NCI-H128 (cell line): ENCODE results near the gene NRXN3.
"Not testable (repeated sequence)": the region's sequence is repeated elsewhere in the genome, so short reads cannot be mapped to it uniquely, and the experiment has no call there.

ENCODE experiments used
- DNase-seq: peaks from one replicate; lab custom pipeline; 2025; ENCODE audit not compliant: unreplicated experiment; lab: John Stamatoyannopoulos, UW

NRXN3 gene

DNA sequence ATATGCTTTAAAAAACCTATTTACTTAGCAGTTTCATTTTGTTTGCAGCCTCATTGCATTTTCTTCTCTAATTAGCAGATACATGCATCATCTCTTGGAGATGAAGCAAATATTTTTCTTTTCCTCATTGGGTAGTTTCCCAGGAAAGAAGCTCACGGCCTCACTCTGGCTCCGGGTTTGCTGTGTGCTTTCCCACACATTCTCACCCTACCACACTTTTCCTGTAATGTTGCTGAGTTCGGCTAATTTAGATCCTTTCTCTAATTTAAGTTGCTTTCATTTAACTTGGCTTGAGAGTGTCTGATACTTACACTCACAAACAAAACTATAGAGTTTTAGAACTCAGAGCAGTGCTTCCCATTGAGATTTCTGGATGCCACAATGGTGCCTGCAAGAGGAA is 928.2 kb downstream of the NRXN3 start:
- DNase-seq = no peak

DNA sequence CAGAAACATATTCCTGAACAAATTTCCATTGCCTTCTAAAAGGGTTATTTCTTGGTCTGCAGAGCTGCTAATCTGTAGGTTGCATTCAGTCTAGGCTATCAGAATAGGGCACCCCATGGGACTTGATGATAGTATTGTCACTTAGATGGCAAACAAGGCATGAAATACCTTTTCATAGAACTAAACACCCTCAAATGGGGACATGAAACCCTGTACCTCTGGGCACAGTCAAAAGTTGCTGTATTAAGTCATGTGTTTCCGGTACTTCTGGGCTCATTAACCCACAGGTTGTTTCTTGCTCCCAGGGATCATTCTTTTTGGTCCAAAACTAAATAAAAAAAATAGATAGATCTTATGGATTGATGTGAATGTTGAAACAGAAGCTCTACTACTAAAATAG is 930.4 kb downstream of the NRXN3 start:
- no peak for DNase-seq

DNA sequence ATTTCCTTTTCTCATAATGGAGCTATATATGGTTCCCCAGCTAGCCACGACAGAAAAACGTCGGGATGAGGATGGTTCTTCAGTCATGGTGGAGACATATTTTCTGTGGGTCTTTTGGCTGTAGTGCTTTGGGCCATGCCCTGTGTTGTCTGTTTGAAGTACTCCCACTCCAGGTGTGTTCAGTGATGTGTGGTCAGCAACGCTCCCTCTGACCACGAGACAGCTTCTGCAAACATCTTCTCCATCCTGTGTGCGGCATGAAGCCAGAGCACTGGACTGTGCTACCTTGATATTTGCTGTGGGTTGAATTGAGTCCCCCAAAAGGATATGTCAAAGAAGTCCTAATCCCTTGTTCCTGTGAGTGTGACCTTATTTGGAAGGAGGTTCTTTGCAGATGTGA is 931.2 kb downstream of the NRXN3 start:
- no peak for DNase-seq

DNA sequence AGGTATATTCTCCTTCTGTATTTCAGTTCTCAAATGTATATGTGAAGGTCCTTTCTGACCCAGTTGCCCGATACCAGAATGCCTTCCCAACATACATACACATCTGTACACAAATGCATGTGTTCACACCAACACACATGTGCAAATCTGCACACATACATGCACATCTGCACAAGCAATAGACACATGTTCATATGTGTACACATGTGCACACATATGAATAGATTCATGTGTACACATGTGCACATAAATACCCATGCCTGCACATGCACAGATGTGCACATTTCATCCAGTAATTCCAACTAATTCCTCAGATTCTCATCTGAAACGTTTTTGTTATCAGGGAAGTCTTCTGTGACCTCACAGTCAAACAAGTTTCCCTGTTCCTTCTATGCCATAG is 933.6 kb downstream of the NRXN3 start:
- no peak for DNase-seq

DNA sequence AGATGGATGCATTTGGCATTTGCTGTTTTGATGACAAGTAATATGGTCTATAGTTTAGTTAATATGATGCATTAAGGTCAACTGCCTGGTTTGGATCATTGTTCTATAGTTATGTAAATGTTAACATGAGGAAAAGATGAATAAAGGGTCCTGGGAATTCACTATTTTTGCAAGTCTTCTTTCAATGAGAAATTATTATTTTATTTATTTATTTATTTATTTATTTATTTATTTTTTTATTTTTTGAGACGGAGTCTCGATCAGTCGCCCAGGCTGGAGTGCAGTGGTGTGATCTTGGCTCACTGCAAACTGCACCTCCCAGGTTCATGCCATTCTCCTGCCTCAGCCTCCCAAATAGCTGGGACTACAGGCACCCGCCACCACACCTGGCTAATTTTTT is 940.4 kb downstream of the NRXN3 start:
- DNase-seq = not testable (repeated sequence)

DNA sequence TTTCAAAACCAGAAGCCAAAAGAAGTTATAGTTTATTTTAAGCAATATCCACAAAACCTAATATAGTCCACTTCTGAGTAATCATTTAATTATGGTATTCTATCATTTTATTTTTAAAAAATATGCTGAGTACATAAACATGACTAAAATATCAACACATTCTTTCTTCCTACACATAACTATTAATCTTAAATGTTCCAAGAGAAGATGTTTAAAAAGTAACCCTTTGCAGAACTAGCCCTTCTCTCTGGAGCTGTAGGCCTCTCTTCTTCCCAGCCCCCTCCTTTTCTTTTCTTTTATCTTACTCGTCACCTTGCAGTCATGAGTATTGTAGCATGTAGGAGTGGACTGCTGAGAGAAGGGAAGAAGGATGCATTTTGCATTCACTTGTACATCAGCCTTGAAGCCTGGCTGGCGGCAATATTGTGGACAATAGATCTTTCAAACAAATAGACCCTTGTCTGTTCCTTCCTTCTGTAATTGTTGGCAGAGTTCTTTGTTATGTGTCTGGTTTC is 941.9 kb downstream of the NRXN3 start:
- DNase-seq = no peak

DNA sequence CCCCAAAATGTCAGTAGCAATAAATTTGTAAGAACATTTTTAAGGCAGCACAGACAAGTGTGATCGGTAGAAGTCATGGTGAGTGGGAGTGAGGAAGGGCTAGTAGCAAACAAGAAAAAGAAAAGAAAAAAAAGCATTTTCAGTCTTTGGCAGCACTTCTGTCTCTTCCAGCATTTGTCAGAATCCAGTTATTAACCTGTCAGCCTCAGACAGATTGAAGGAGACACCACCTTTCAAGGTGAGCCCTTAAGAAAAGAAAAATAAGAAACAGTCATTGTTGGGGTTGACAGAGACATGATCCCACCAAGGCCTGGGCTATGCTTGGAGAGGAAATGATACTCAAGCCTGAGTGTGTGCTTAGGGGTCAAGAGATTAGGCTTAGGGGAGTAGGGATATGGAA is 947.4 kb downstream of the NRXN3 start:
- no peak for DNase-seq

DNA sequence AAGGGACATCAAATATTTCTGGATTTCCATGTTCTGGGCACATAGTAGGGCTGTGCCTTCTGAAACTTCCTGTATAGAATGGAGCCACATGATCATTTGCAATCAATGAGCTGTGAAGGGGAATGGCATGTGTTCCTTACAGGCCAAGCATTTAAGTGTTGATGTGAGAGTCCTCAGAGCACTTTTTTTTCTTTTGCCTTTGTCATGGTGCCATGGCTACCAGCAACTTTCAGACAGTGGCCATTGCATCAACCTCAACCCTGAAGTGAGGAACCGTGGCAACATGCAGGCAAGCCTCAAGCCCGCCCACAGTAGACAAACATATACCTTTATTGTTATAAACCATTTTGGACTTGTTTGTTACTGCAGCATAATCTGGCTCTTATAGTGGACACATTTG is 948.1 kb downstream of the NRXN3 start:
- DNase-seq = no peak

DNA sequence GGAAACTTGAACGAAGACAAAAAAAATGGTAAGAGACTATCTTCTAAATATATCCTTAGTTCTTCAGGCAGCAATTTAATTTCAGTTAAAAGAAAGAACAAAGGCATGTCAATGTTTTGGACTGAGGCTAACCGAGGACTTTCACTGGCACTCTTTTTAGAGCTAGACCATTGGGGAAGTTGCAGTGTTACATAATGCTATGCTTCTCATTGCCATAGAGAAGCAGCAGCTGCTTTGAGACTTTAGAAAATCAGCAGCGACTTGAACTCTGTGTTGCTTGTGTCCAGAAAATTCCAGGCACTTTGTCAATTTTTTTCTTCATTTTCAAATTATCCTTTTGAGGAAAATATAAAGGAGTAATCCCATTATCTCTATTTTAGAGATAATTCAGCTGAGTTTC is 964.2 kb downstream of the NRXN3 start:
- no peak for DNase-seq

DNA sequence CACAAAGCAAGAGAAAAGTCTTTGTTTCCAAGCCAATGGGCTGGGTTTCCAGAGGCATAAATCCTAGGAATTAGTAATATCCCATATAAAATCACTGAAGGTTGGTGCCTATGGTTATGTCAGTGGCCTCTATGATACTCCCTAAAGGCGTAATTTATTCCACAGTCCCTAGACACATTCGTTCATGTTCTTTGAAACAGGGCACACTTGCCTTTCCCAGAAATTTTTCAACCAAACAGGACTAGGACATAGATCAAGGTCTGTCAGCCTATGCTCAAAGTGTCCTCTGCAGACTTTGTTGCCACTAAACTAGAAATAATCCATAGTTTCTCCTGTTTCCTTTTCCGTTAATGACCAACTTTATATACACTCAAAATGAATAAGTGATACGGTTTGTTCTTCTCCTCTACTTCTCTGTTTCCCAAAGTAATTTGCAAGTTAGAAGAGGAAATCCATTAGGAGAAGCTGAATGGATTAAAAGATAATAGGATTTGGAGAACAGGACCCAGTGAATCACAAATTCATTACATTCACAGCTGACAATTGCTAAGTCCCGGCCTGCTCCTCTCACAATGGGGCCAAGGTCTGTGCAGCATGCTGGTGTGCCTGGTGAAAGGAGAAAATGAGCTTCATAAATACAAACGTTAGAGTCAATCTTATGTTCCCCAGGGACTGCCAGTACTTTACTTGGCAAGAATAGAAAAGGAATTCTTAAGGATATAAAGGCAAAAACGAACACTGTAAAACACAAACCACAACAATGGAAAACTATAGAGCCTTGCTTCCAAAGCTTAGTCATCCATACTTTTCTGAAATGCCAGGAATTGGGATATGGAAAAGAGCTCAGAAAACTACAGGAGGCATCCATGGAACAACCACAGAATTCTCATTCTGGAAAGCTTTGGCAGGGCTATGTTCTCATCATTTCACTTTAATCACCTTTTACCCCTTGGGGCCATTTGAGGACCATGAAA is 966.2 kb downstream of the NRXN3 start:
- DNase-seq = no peak

DNA sequence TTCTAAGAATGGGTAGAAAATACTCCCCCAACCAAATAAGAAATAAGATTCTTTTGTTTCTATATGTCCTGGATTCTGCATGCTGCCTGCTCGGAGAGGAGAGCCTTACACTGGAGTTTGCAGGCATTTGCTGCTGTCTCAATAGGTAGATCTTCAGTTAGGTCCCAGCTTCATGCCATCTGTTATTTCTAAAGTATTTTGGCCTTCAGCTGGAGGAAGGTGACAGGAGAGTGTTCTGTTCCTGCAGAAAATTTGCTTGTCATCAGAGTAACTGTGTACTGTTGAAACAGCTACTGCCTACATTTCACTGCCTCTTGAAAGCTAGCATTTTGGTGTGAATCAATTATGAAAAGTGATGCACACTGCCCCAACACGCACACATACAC is 966.9 kb downstream of the NRXN3 start:
- DNase-seq = no peak

DNA sequence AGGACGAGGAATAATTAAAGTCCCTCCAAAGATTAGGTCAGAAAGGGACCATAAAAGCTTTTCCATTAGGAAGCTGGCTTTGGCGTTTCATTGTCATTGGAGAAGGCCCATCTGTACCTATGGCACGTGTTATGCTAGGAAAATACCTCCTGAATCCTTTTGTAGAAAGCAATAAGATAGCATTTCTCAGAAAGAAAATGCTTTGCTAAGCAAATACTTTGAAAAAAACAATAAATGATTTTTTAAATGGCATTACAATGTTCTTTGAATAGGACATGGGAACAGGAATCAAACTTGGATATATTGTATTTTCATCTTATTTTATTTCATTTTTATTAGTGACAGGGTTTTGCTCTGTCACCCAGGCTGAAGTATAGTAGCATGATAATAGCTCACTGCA is 967.7 kb downstream of the NRXN3 start:
- DNase-seq = no peak

DNA sequence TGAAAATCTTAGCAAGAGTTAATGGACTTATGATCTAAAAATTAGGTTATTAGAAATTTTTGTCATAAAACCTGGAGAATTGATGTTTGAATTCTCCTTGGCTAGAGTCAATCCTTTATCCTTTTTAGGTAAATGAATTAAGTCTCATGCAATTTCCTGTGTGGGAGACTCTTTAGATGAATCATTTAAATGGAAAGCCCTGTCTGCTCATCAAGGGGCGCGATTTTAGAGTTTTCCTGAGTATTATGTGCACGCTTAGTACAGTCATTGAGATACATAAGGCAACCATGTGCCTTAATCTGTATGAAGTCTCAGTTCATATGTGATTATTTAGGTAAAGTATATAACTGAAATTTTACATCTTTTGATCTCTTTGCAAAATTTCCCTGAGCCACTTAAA is 974.7 kb downstream of the NRXN3 start:
- no peak for DNase-seq

DNA sequence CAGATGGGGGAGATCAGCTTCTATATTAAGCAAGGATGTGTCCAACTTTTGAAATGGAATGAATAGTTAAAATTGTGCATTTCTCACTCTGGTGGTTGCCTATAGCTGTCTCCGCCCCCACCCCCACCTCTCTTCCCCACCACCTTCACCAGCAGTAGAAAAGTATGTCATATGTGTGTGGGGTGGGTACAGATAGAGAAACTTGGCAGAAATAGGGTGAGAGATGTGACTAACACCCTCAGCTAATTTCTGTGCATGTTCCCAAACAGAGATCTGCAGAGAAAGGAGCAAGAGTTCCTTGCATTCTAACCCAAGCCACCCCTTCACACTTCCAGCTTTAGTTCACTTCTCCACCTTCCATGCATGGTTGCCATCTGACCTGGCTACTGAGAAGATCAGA is 980.1 kb downstream of the NRXN3 start:
- DNase-seq = no peak

DNA sequence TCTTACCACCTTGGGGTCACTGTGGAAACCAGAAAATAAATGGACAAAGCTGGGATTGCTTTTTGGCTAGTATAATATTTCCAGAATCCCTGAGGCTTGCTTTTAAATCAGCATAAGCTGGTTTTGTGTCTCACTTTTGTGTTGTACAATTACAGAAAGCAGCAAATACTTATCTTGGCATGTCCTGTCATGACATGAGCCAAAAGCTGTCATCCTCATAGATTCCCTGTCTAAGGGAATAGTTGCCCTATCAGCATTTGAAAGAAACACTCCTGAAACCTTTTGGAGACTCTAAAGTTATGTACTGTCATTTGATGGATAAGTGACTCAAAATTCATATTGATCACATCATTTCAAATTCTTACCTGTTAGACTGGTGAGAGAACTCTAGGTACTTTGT is 987.2 kb downstream of the NRXN3 start:
- DNase-seq = no peak

DNA sequence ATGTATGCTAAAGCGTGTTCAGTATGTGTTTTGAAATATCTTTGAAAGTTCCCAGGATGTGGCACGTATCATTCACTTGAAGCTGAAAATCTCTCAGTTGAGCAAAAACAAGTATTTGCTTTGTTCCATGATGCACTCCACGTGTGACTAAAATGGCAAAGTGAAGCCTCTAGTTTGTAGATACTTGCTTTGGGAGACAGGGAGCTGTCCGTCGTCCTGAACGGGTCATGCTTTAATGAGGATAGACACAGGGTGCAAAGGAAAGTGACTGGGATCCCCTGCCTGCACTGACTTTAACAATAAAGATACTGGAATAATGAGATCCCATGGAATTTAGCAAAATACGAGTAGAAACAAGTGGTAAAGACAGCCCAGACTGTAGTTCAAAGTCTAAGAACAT is 991.4 kb downstream of the NRXN3 start:
- no peak for DNase-seq

DNA sequence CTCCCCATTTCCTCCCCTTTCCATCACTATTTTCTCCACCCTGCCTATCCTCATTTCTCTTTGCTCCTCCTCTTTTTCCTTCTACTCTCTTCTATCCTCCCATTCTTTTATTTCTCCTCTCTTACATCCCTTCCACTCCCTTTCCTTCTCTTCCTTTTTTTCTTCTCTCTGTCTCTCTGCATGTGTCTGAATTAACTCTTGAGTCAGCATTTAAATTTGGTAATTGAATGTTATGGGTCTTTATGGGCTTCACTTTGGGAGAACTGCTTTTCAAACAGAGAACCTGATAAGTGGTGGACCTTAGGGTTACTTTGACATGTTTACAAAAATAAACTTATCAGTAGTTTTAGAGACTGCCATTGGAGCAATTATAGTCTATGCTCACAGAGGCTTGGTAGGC is 992.7 kb downstream of the NRXN3 start:
- DNase-seq = no peak

DNA sequence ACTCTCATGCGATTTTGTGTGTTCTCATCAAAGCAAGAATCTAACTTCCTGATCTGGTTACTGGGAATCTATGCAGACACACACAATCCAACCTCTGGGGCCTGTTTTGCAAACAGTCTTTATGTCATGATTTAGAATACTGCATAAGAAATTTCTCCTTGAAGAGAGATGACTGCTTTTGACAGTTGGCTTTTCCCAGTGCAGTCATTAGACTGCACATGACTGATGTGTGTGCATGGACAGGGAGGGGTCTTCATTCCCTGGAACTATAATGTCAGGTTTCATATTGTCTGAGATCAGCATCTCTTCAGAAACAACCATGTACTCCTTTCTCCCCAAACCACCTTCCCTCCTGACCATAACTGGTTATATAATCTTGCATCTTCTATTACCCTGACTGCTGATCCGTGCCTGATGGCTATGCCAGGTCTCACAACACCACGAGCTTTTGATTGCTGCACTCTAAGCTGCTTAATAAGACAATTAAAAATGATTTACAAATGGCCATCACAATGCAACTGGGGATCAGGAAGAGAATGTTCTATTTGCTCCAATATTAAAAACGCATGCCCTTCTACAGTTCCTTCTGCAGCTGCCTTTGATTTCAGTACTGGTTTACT is 995.4 kb downstream of the NRXN3 start:
- DNase-seq = no peak

DNA sequence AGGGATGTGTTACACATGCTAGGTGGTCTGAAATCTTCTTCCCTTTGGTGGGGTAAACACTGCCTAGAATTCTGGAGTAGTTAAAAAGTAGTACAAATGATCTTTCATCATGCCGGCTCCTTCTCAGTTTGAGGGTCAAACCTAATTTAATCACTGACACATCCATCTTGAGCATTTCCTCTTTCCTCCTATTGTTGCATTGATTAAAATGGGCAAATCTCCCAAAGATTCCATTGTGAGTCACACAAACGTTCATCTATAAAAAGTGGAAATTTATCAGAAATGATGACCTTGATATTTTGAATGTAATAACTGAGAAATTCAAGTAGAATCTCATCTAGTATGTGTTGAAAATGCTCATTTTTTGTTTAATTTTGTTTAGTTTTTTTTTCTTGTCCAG is 996.0 kb downstream of the NRXN3 start:
- DNase-seq = no peak

DNA sequence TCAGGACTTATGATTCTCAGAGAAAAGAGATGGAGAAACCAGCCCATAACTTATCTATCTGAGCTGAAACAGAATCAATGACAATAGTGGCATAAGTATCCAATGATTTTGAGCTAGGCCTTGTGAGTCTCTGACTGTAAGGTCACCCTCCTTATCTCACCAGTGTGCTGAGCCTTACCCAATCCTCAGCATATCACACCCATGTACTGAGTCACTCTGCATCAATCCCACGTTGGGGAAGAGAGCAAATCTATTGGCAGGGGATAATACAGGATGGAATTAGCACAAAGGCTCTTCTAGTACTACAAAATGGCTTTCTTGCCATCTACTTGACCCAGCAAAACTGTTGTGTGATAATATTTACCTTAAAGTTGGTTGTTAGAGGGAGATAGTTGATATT is 997.8 kb downstream of the NRXN3 start:
- DNase-seq = no peak

DNA sequence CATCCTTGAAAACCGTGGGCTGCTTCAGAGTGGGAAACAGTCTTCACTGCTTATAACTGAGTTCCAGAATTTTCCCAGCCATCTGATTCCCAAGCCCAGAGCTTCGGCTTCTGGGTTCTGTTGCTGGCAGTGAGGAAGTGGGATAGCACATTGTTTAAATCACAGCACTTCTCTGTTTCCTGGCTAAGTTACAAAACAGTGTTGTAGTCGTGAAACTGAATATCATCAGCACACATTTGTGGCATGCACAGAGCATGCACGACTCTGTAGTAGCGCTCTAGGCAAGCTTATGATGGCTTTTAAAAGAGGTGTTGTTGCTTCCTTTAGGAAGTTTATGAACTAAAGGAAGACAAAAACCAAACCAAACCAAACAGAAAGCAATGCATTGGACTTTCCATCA is 1005.5 kb downstream of the NRXN3 start:
- no peak for DNase-seq

DNA sequence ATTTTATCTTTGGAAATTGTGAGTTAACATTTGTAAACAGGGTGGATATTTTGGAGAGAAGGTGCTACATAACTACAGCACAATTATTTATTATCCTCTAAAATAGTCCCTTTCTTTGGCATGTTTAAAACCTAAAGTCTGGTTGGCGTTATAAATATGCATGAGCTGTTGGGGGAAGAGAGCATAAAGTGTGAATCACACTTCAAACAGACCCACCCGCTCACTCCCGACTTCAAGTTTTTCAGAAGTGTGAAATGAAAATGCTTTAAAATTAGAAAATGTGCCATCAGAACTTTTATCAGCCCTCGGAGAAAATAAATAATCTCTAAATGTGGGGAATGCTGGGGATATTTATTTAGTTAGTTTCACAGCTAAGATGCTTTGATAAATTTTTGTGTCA is 1006.9 kb downstream of the NRXN3 start:
- no peak for DNase-seq
